NCI-H526 treated with DMSO at 0.1 percent for 48 hours (cell line): ENCODE measurements around the gene APOA5.
"Not testable (repeated sequence)": the region's sequence is repeated elsewhere in the genome, so short reads cannot be mapped to it uniquely, and the experiment has no call there.

Experiments used
- DNase-seq: peaks from one replicate; lab custom pipeline; 2025; lab: John Stamatoyannopoulos, UW

APOA5 gene

GRCh38 chr11:116827461-116827860 lies 35.8 kb upstream of the APOA5 start:
- DNase-seq, result no peak

- no peak for DNase-seq
Measured at GRCh38 chr11:116826751-116827431, 35.2 kb upstream of the APOA5 start.

GRCh38 chr11:116825854-116826750 lies 34.4 kb upstream of the APOA5 start:
- DNase-seq, result no peak

GRCh38 chr11:116825434-116825833 lies 33.8 kb upstream of the APOA5 start:
- DNase-seq, result no peak

GRCh38 chr11:116823031-116823843 lies 31.6 kb upstream of the APOA5 start, which contains the start of gene APOA4:
Gene APOA4 (minus strand): TSS chr11:116823304. CDS start chr11:116823191, 113 bp downstream.
- DNase-seq, result no peak

- no peak for DNase-seq
Measured at GRCh38 chr11:116822575-116822974, 30.9 kb upstream of the APOA5 start.

- DNase-seq, result no peak
Measured at GRCh38 chr11:116821050-116821918, 29.6 kb upstream of the APOA5 start.

GRCh38 chr11:116819049-116819448 lies 27.4 kb upstream of the APOA5 start:
- no peak for DNase-seq

GRCh38 chr11:116814502-116814901 lies 22.8 kb upstream of the APOA5 start:
- no peak for DNase-seq

- no peak for DNase-seq
Measured at GRCh38 chr11:116813781-116814471, 22.2 kb upstream of the APOA5 start.

GRCh38 chr11:116813170-116813569 lies 21.5 kb upstream of the APOA5 start:
- DNase-seq, result no peak

GRCh38 chr11:116812109-116812508 lies 20.4 kb upstream of the APOA5 start:
- DNase-seq, result no peak

GRCh38 chr11:116811194-116811593 lies 19.5 kb upstream of the APOA5 start:
- no peak for DNase-seq

GRCh38 chr11:116808262-116809175 lies 16.8 kb upstream of the APOA5 start:
- DNase-seq, result no peak

GRCh38 chr11:116807601-116808261 lies 16.1 kb upstream of the APOA5 start:
- no peak for DNase-seq

GRCh38 chr11:116804001-116804400 lies 12.3 kb upstream of the APOA5 start:
- no peak for DNase-seq

GRCh38 chr11:116801662-116802061 lies 10.0 kb upstream of the APOA5 start:
- DNase-seq, result not testable (repeated sequence)

- no peak for DNase-seq
Measured at GRCh38 chr11:116800610-116801009, 8.9 kb upstream of the APOA5 start.

- DNase-seq, result no peak
Measured at GRCh38 chr11:116798368-116798767, 6.7 kb upstream of the APOA5 start.
